H1 (cell line): ENCODE data around the gene CELSR3. TPM values are rescaled to one million over a fixed set of nuclear protein-coding genes. Genes with fewer than 3 reads are reported as not detected.

Experiments
- CTCF ChIA-PET: fragments of 300-600 bp; sonication (Branson Sonifier 250); formaldehyde crosslinking; loops from one replicate; lab custom pipeline; 2021; ENCODE audit not compliant: partially characterized antibody; lab: Charles Lee
- POLR2A ChIA-PET: fragments of 300-600 bp; sonication (Branson Sonifier 250); formaldehyde crosslinking; loops from one replicate; lab custom pipeline; 2021; ENCODE audit warnings: inconsistent platforms; ENCODE audit not compliant: partially characterized antibody; lab: Charles Lee
- DNase-seq, 2 experiments: peaks; one replicate each; pipeline versions ENCODE4 v3.0.0 to v3.0.0-alpha.2; 2010 to 2022; ENCODE audit warnings: low spot score in 2 of 2, low read depth in 1 of 2, mixed read lengths in 1 of 2
- FAIRE-seq: peaks from 2 replicates; lab custom pipeline; 2011; peaks lifted over from hg19 to GRCh38; lab: Jason Lieb, UNC
- H2AFZ ChIP-seq: 2 replicates; pipeline ENCODE4 v1.8.1; 2012; ENCODE audit warnings: low read length, inconsistent platforms
- H2AK5ac ChIP-seq: 2 replicates; pipeline ENCODE4 v1.6.1; 2013; ENCODE audit warnings: low read depth, low read length
- H2BK120ac ChIP-seq: replicated peaks from 2 replicates; pipeline ENCODE3; 2013; ENCODE audit warnings: low read depth, low read length, inconsistent platforms
- H2BK12ac ChIP-seq: 2 replicates; pipeline ENCODE4 v1.6.1; 2013; ENCODE audit warnings: low read depth, low read length
- H2BK15ac ChIP-seq: 2 replicates; pipeline ENCODE4 v1.6.1; 2013; ENCODE audit warnings: low read length
- H2BK20ac ChIP-seq: 2 replicates; pipeline ENCODE4 v1.6.1; 2013; ENCODE audit warnings: low read length
- H2BK5ac ChIP-seq: 2 replicates; pipeline ENCODE4 v1.6.1; 2013; ENCODE audit warnings: low read depth, low read length
- H3K14ac ChIP-seq: 2 replicates; pipeline ENCODE4 v1.6.1; 2013; ENCODE audit warnings: inconsistent platforms; ENCODE audit not compliant: insufficient read length
- H3K18ac ChIP-seq: 2 replicates; pipeline ENCODE4 v1.6.1; 2013; ENCODE audit warnings: low read length; ENCODE audit errors: extremely low read depth
- H3K23ac ChIP-seq: 2 replicates; pipeline ENCODE4 v1.6.1; 2013; ENCODE audit warnings: inconsistent platforms; ENCODE audit not compliant: insufficient read length
- H3K23me2 ChIP-seq: 2 replicates; pipeline ENCODE4 v1.6.1; 2013; ENCODE audit warnings: low read depth, low read length
- H3K27ac ChIP-seq: 2 replicates; pipeline ENCODE4 v1.6.1; 2011; ENCODE audit warnings: low read depth, low read length, inconsistent platforms
- H3K27me3 ChIP-seq, 4 experiments: replicated peaks in 1 of 4; 1 replicate in 1 of 4; 2 replicates in 3 of 4; pipeline versions ENCODE4 v1.6.1 to v1.8.1; 2011 to 2013; ENCODE audit warnings: low read length in 3 of 4, mild to moderate bottlenecking in 3 of 4, inconsistent platforms in 2 of 4, mixed read lengths in 2 of 4, moderate library complexity in 1 of 4; ENCODE audit not compliant: control insufficient read depth in 3 of 4, insufficient read depth in 3 of 4; ENCODE audit errors: extremely low read depth in 1 of 4
- H3K36me3 ChIP-seq, 4 experiments: 2 replicates each; pipeline versions ENCODE4 v1.6.1 to v1.8.1; 2011 to 2013; ENCODE audit warnings: mild to moderate bottlenecking in 4 of 4, low read length in 3 of 4, moderate library complexity in 2 of 4, control low read depth in 1 of 4, inconsistent platforms in 1 of 4; ENCODE audit not compliant: insufficient read depth in 4 of 4, control insufficient read depth in 2 of 4
- H3K4ac ChIP-seq: replicated peaks from 2 replicates; pipeline ENCODE3; 2013; ENCODE audit warnings: low read length, low read depth, mixed read lengths, inconsistent platforms; ENCODE audit not compliant: insufficient read length
- H3K4me1 ChIP-seq, 4 experiments: replicated peaks in 1 of 4; 1 replicate in 1 of 4; 2 replicates in 3 of 4; pipeline versions ENCODE4 v1.6.1 to v1.8.1; 2011 to 2013; ENCODE audit warnings: low read length in 3 of 4, inconsistent platforms in 2 of 4, mixed read lengths in 1 of 4; ENCODE audit not compliant: insufficient read depth in 4 of 4, control insufficient read depth in 3 of 4
- H3K4me2 ChIP-seq, 2 experiments: 2 replicates each; pipeline versions ENCODE4 v1.6.1 to v1.8.1; 2011 to 2013; ENCODE audit warnings: low read depth in 2 of 2, low read length in 2 of 2, control low read depth in 1 of 2, inconsistent platforms in 1 of 2, mild to moderate bottlenecking in 1 of 2; ENCODE audit not compliant: insufficient read depth in 1 of 2
- H3K4me3 ChIP-seq, 4 experiments: fragments of 200-600, 300-600 bp in 1 of 4; sonication (generic), shearing (Covaris generic), sonication (Bioruptor Twin) in 1 of 4; 2 replicates each; pipeline versions ENCODE4 v1.5.1 to v1.8.1; 2011 to 2016; ENCODE audit warnings: low read length in 4 of 4, low read depth in 3 of 4, control low read depth in 2 of 4, inconsistent platforms in 2 of 4, mild to moderate bottlenecking in 2 of 4, mixed read lengths in 1 of 4, moderate library complexity in 1 of 4; ENCODE audit not compliant: insufficient read depth in 2 of 4; ENCODE audit errors: extremely low read depth in 1 of 4
- H3K56ac ChIP-seq: replicated peaks from 2 replicates; pipeline ENCODE3; 2013; ENCODE audit warnings: low read depth, mild to moderate bottlenecking, mixed read lengths, low read length, inconsistent platforms; ENCODE audit not compliant: insufficient read length
- H3K79me1 ChIP-seq: 2 replicates; pipeline ENCODE4 v1.6.1; 2013; ENCODE audit warnings: low read depth, low read length, control low read depth
- H3K79me2 ChIP-seq, 2 experiments: 2 replicates each; pipeline versions ENCODE4 v1.6.1 to v1.8.1; 2012 to 2013; ENCODE audit warnings: low read length in 2 of 2, mild to moderate bottlenecking in 2 of 2, inconsistent platforms in 1 of 2; ENCODE audit not compliant: insufficient read depth in 2 of 2, control insufficient read depth in 1 of 2
- H3K9ac ChIP-seq, 4 experiments: replicated peaks in 1 of 4; 1 replicate in 1 of 4; 2 replicates in 3 of 4; pipeline versions ENCODE4 v1.6.1 to v1.8.1; 2011 to 2013; ENCODE audit warnings: low read depth in 3 of 4, low read length in 3 of 4, control low read depth in 2 of 4, mild to moderate bottlenecking in 2 of 4, moderate library complexity in 2 of 4, inconsistent platforms in 1 of 4; ENCODE audit errors: extremely low read depth in 1 of 4
- H3K9me3 ChIP-seq, 2 experiments: 2 replicates each; pipeline versions ENCODE4 v1.6.1 to v1.8.1; 2012 to 2013; ENCODE audit warnings: mild to moderate bottlenecking in 2 of 2, moderate library complexity in 2 of 2, control low read depth in 1 of 2, inconsistent platforms in 1 of 2, low read depth in 1 of 2, low read length in 1 of 2, mixed read lengths in 1 of 2; ENCODE audit not compliant: insufficient read depth in 2 of 2
- H4K20me1 ChIP-seq, 2 experiments: replicated peaks in 1 of 2; 2 replicates each; pipeline versions ENCODE3 to v1.8.1; 2011 to 2013; ENCODE audit warnings: inconsistent platforms in 2 of 2, low read length in 2 of 2, mild to moderate bottlenecking in 1 of 2; ENCODE audit not compliant: insufficient read depth in 2 of 2, control insufficient read depth in 1 of 2
- H4K5ac ChIP-seq: 2 replicates; pipeline ENCODE4 v1.6.1; 2013; ENCODE audit warnings: low read length, low read depth, mixed read lengths, inconsistent platforms; ENCODE audit not compliant: insufficient read length
- H4K8ac ChIP-seq: 2 replicates; pipeline ENCODE4 v1.8.0; 2013; ENCODE audit warnings: mild to moderate bottlenecking, moderate library complexity, low read length, inconsistent platforms; ENCODE audit not compliant: insufficient read depth; ENCODE audit errors: extremely low read depth
- H4K91ac ChIP-seq: replicated peaks from 2 replicates; pipeline ENCODE3; 2013; ENCODE audit warnings: low read length, mixed read lengths, inconsistent platforms; ENCODE audit not compliant: insufficient read length
- BRCA1 ChIP-seq: IDR thresholded peaks from 2 replicates; pipeline ENCODE4 v1.6.1; 2012; ENCODE audit warnings: low read depth, low read length, improper control_type of control experiment
- CHD1 ChIP-seq: IDR thresholded peaks from 2 replicates; pipeline ENCODE4 v1.6.1; 2012; ENCODE audit warnings: low read depth, low read length, improper control_type of control experiment
- CREB1 ChIP-seq: IDR thresholded peaks from 2 replicates; pipeline ENCODE4 v1.6.1; 2012; ENCODE audit warnings: inconsistent platforms
- HDAC2 ChIP-seq, 2 experiments: fragments of 300-600 bp in 1 of 2; sonication (generic) in 1 of 2; IDR thresholded peaks; 2 replicates each; pipeline ENCODE4 v1.6.1; 2011 to 2012; ENCODE audit warnings: low read depth in 2 of 2, low read length in 2 of 2, mild to moderate bottlenecking in 2 of 2, moderate library complexity in 2 of 2, borderline replicate concordance in 1 of 2, inconsistent platforms in 1 of 2
- KDM5A ChIP-seq: fragments of 200-600 bp; IDR thresholded peaks from 2 replicates; pipeline ENCODE4 v1.7.1; 2012; ENCODE audit warnings: mild to moderate bottlenecking, low read length, inconsistent platforms, mixed read lengths
- POLR2A ChIP-seq, 2 experiments: IDR thresholded peaks; 1 replicate in 1 of 2; 2 replicates in 1 of 2; pipeline ENCODE4 v1.6.1; 2011; ENCODE audit warnings: low read depth in 2 of 2, low read length in 2 of 2, mild to moderate bottlenecking in 2 of 2; ENCODE audit errors: control extremely low read depth in 1 of 2
- SIRT6 ChIP-seq: IDR thresholded peaks from one replicate; pipeline ENCODE4 v1.7.1; 2012; ENCODE audit warnings: low read length, inconsistent platforms
- TAF1 ChIP-seq: IDR thresholded peaks from 2 replicates; pipeline ENCODE4 v1.6.1; 2011; ENCODE audit warnings: mild to moderate bottlenecking, low read depth, low read length
- ZNF274 ChIP-seq: IDR thresholded peaks from 2 replicates; pipeline ENCODE4 v1.7.0; 2012; ENCODE audit warnings: low read length, borderline replicate concordance; ENCODE audit errors: extremely low read depth
- WGBS, 2 experiments: shearing (Covaris generic) in 1 of 2; methylation state at CpG; one replicate each; pipeline versions ENCODE4 v1.1.6 to v1.1.7; 2013 to 2015; ENCODE audit warnings: low lambda C conversion rate in 2 of 2, mixed read lengths in 2 of 2, inconsistent platforms in 1 of 2, low coverage in 1 of 2, missing lambda C conversion rate in 1 of 2; ENCODE audit not compliant: insufficient replicate concordance in 2 of 2, insufficient coverage in 1 of 2, insufficient read length in 1 of 2; ENCODE audit errors: extremely low coverage in 1 of 2, missing lambda C conversion rate in 1 of 2; 5-methylcytosine and 5-hydroxymethylcytosine counted together
- polyA plus RNA-seq, 7 experiments: library from polyadenylated mRNA; depleted of rRNA in 3 of 7; stranded (reverse) in 5 of 7; unstranded in 2 of 7; fragments of >200 nt in 5 of 7; fragments of 200-250 nt in 2 of 7; gene quantifications; 1 replicate in 5 of 7; 2 replicates in 1 of 7; 4 replicates in 1 of 7; pipeline versions ENCODE4 v1.2.1 to v1.2.3, GENCODE V29; 2011 to 2013; ENCODE audit warnings: missing spikeins in 2 of 7, mixed read lengths in 2 of 7
- total RNA-seq: library from RNA; stranded (reverse); fragmentation: NEBNext Ultra II Directional; extraction: Animal tissue kit (Norgen Biotek cat#: 25700); gene quantifications from 2 replicates; pipeline ENCODE4 v1.2.1, GENCODE V29; 2021
- TF ChIP-seq, protein P1 (sequence below): IDR thresholded peaks from 2 replicates; pipeline ENCODE4 v1.6.1; 2011; ENCODE audit warnings: low read length, improper control_type of control experiment
- TF ChIP-seq, protein P2 (sequence below): IDR thresholded peaks from 2 replicates; pipeline ENCODE4 v1.6.1; 2012; ENCODE audit warnings: inconsistent platforms

The CELSR3 gene
- total and polyA plus RNA-seq, 2 of the 8 experiments (the other 6 are each of a cell fraction or from before 2014, with no cell fraction given) = 11.6 to 29.5 TPM

DNA sequence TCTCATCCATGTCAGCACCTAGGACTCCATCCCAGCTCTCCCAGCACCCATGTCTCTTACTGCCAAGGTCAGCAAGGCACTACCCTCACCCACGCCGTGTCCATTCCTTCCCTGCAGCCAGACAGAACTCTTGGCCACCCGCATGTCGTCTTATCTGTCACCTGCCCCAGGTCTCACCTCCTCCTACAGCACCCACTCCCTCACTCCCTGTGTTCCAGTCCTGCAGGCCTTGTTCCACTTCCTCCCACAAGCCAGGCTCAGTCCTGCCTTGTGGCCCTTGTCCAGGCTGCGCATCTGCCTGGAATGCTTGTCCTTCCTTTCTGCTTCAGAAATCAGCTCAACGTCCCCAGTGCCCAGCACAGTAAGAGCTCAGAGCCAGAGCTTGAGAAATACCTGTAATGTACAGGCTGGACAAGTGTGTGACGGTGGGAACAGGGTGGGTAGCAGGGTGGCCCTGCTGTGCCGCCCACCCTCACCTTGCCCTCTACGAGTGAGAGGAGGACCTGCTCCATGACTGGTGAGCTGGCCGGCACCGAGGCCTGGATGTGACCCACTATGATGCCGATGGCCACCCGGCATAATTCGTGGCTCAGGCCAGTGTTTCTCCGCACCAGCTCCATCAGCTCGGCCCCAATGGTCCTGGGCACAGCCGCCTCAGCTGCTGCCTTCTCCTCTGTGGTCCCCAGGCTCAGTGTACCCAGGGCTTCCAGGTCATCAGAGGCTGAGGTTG lies 18.3 kb upstream of the CELSR3 start:
- no peak overlapping the region for H2BK20ac ChIP-seq
- no peak overlapping the region for H3K14ac ChIP-seq
- H2BK120ac ChIP-seq = no peak overlapping the region
- no peak overlapping the region for H3K23ac ChIP-seq
- no peak for DNase-seq
- H3K4ac ChIP-seq = no peak overlapping the region
- FAIRE-seq = no peak
- H3K36me3 ChIP-seq = peaks cover 29 to 52% (median 43%) of the 10 kb centered on the region in 4 experiments; a peak in 7 of 8 replicates
- H4K91ac ChIP-seq = no peak overlapping the region
- H2BK15ac ChIP-seq = no peak overlapping the region
- no peak overlapping the region for H3K4me3 ChIP-seq
- ChIA-PET CTCF (interaction anchor here (0.6 to 1.5 kb wide), 2 partner anchors 17 to 29 kb away, joined by 5 read pairs; no protein-coding TSS in a partner anchor), POLR2A (interaction anchor here (1.0 to 15.0 kb wide), 4 partner anchors 15 to 312 kb away, joined by 3 to 175 read pairs (median 4); partner anchors contain the start of gene CELSR3)
- H4K8ac ChIP-seq = no peak overlapping the region
- no peak overlapping the region for H2AFZ ChIP-seq
- H3K79me1 ChIP-seq = peaks cover 10% of the 10 kb centered on the region
- H2AK5ac ChIP-seq = no peak overlapping the region
- H3K18ac ChIP-seq = no peak overlapping the region
- no peak overlapping the region for H3K56ac ChIP-seq
- H3K79me2 ChIP-seq = peaks cover 0 to 21% of the 10 kb centered on the region in 2 experiments; a peak in 2 of 4 replicates
- H2BK12ac ChIP-seq = no peak overlapping the region
- H4K20me1 ChIP-seq = peaks cover 0 to 21% of the 10 kb centered on the region in 2 experiments
- no peak overlapping the region for H2BK5ac ChIP-seq
- H3K4me1 ChIP-seq = peaks cover 0 to 11% (median 4%) of the 10 kb centered on the region in 4 experiments; a peak in 3 of 7 replicates
- no peak overlapping the region for H3K4me2 ChIP-seq
- peaks cover 3% of the 10 kb centered on the region; the same call in 1 of the 2 replicates for H3K23me2 ChIP-seq
- no peaks in the 10 kb centered on the region for H3K9me3 ChIP-seq
- H3K9ac ChIP-seq = no peak overlapping the region
- H3K27ac ChIP-seq = no peak overlapping the region
- H3K27me3 ChIP-seq = no peaks in the 10 kb centered on the region
- no peak overlapping the region for H4K5ac ChIP-seq
- 93% methylated on average over 17 of the region's 17 CpGs; no CpG with 5 or more reads in 1 of the 2 experiments for WGBS, 2 experiments
- TF ChIP-seq SIRT6 (no peak), POLR2A (IDR thresholded peaks at IDR 0.05; ENCODE audit: control extremely low read depth in 1 of 2, low read depth in 2 of 2, low read length in 2 of 2) (no peak), TAF1 (no peak), CREB1 (no peak), CHD1 (no peak), HDAC2 (IDR thresholded peaks at IDR 0.05; ENCODE audit: borderline replicate concordance in 1 of 2, low read depth in 2 of 2, low read length in 2 of 2) (no peak), ZNF274 (no peak), KDM5A (no peak), BRCA1 (no peak)
- TF ChIP-seq, protein P1, sequence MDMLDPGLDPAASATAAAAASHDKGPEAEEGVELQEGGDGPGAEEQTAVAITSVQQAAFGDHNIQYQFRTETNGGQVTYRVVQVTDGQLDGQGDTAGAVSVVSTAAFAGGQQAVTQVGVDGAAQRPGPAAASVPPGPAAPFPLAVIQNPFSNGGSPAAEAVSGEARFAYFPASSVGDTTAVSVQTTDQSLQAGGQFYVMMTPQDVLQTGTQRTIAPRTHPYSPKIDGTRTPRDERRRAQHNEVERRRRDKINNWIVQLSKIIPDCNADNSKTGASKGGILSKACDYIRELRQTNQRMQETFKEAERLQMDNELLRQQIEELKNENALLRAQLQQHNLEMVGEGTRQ = no peak
- TF ChIP-seq, protein P2, sequence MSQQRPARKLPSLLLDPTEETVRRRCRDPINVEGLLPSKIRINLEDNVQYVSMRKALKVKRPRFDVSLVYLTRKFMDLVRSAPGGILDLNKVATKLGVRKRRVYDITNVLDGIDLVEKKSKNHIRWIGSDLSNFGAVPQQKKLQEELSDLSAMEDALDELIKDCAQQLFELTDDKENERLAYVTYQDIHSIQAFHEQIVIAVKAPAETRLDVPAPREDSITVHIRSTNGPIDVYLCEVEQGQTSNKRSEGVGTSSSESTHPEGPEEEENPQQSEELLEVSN = no peak
